ENCODE results near the gene PASK. TPM values are rescaled to one million over a fixed set of nuclear protein-coding genes. Genes with fewer than 3 reads are reported as not detected.

PASK gene
- total and polyA plus RNA-seq, 2 donors from 2014 or later, result 3.1 to 26.0 TPM

- intact Hi-C loops (cut with DNase I), result no loop called here
- H3K9me3 ChIP-seq (ENCODE audit: control insufficient read depth in 2 of 3, insufficient read depth in 1 of 3, low read length in 3 of 3), result no peaks in the 10 kb centered on the region
- no peak overlapping the region for H3K27ac ChIP-seq (ENCODE audit: low read depth in 2 of 2, low read length in 2 of 2)
- no peaks in the 10 kb centered on the region for H3K4me1 ChIP-seq (ENCODE audit: control insufficient read depth in 2 of 3, insufficient read depth in 2 of 3, low read depth in 1 of 3, low read length in 3 of 3)
- H3K27me3 ChIP-seq (ENCODE audit: control insufficient read depth, insufficient read depth, low read length), result no peaks in the 10 kb centered on the region
- no peak overlapping the region for H3K4me3 ChIP-seq (ENCODE audit: low read length in 3 of 3)
- peaks cover 3 to 21% (median 9%) of the 10 kb centered on the region in 3 donors for H3K36me3 ChIP-seq (ENCODE audit: control insufficient read depth in 2 of 3, insufficient read depth in 3 of 3, low read length in 3 of 3)
- TF ChIP-seq CTCF (IDR thresholded peaks at IDR 0.05; ENCODE audit: borderline replicate concordance, extremely low read depth, insufficient read depth), result no peak
- H3K9ac ChIP-seq (ENCODE audit: low read length in 3 of 3), result no peak overlapping the region
- FAIRE-seq (no peak), DNase-seq (no peak)
These were observed 32.9 kb upstream of the PASK start for GRCh38 chr2:241182126-241182525.

- no peak for FAIRE-seq
- intact Hi-C loops (cut with DNase I), result no loop called here
- Histone ChIP-seq H3K4me3 (ENCODE audit: low read length in 3 of 3) (no peak overlapping the region), H3K4me1 (ENCODE audit: control insufficient read depth in 2 of 3, insufficient read depth in 2 of 3, low read depth in 1 of 3, low read length in 3 of 3) (no peaks in the 10 kb centered on the region), H3K36me3 (ENCODE audit: control insufficient read depth in 2 of 3, insufficient read depth in 3 of 3, low read length in 3 of 3) (peaks cover 3 to 23% (median 9%) of the 10 kb centered on the region in 3 donors), H3K9me3 (ENCODE audit: control insufficient read depth in 2 of 3, insufficient read depth in 1 of 3, low read length in 3 of 3) (no peaks in the 10 kb centered on the region), H3K27ac (ENCODE audit: low read depth in 2 of 2, low read length in 2 of 2) (no peak overlapping the region), H3K27me3 (ENCODE audit: control insufficient read depth, insufficient read depth, low read length) (no peaks in the 10 kb centered on the region), H3K9ac (ENCODE audit: low read length in 3 of 3) (no peak overlapping the region)
- no peak for TF ChIP-seq CTCF (IDR thresholded peaks at IDR 0.05; ENCODE audit: borderline replicate concordance, extremely low read depth, insufficient read depth)
- DNase-seq, result peak in 3 of 5 donors; percentile 30 to 54 (median 31)
These were observed 31.2 kb upstream of the PASK start for GRCh38 chr2:241180495-241180894.

- intact Hi-C loops (cut with DNase I), result no loop called here
- FAIRE-seq (no peak), DNase-seq (peak in 1 of 5 donors; percentile 51)
- no peaks in the 10 kb centered on the region for H3K9me3 ChIP-seq (ENCODE audit: control insufficient read depth in 2 of 3, insufficient read depth in 1 of 3, low read length in 3 of 3)
- H3K27ac ChIP-seq (ENCODE audit: low read depth in 2 of 2, low read length in 2 of 2), result no peak overlapping the region
- H3K27me3 ChIP-seq (ENCODE audit: control insufficient read depth, insufficient read depth, low read length), result no peaks in the 10 kb centered on the region
- H3K4me1 ChIP-seq (ENCODE audit: control insufficient read depth in 2 of 3, insufficient read depth in 2 of 3, low read depth in 1 of 3, low read length in 3 of 3), result no peaks in the 10 kb centered on the region
- H3K36me3 ChIP-seq (ENCODE audit: control insufficient read depth in 2 of 3, insufficient read depth in 3 of 3, low read length in 3 of 3), result peaks cover 3 to 28% (median 9%) of the 10 kb centered on the region in 3 donors
- no peak overlapping the region for H3K4me3 ChIP-seq (ENCODE audit: low read length in 3 of 3)
- no peak for TF ChIP-seq CTCF (IDR thresholded peaks at IDR 0.05; ENCODE audit: borderline replicate concordance, extremely low read depth, insufficient read depth)
- H3K9ac ChIP-seq (ENCODE audit: low read length in 3 of 3), result no peak overlapping the region
These were observed 30.6 kb upstream of the PASK start for GRCh38 chr2:241179899-241180298.

- intact Hi-C loops (cut with DNase I), result no loop called here
- H3K27me3 ChIP-seq (ENCODE audit: control insufficient read depth, insufficient read depth, low read length), result no peaks in the 10 kb centered on the region
- H3K27ac ChIP-seq (ENCODE audit: low read depth in 2 of 2, low read length in 2 of 2), result no peak overlapping the region
- H3K4me3 ChIP-seq (ENCODE audit: low read length in 3 of 3), result no peak overlapping the region
- no peaks in the 10 kb centered on the region for H3K9me3 ChIP-seq (ENCODE audit: control insufficient read depth in 2 of 3, insufficient read depth in 1 of 3, low read length in 3 of 3)
- no peak for FAIRE-seq
- no peak for TF ChIP-seq CTCF (IDR thresholded peaks at IDR 0.05; ENCODE audit: borderline replicate concordance, extremely low read depth, insufficient read depth)
- no peak for DNase-seq
- H3K9ac ChIP-seq (ENCODE audit: low read length in 3 of 3), result no peak overlapping the region
- peaks cover 3 to 28% (median 12%) of the 10 kb centered on the region in 3 donors for H3K36me3 ChIP-seq (ENCODE audit: control insufficient read depth in 2 of 3, insufficient read depth in 3 of 3, low read length in 3 of 3)
- H3K4me1 ChIP-seq (ENCODE audit: control insufficient read depth in 2 of 3, insufficient read depth in 2 of 3, low read depth in 1 of 3, low read length in 3 of 3), result no peaks in the 10 kb centered on the region
These were observed 29.7 kb upstream of the PASK start for GRCh38 chr2:241178961-241179360.

Measured in kidney (tissue), 14 donors.